ENCODE data around the gene RAD51D. TPM values are rescaled to one million over a fixed set of nuclear protein-coding genes. Genes with fewer than 3 reads are reported as not detected.
"Not testable (repeated sequence)": the region's sequence is repeated elsewhere in the genome, so short reads cannot be mapped to it uniquely, and the experiment has no call there.

Gene RAD51D
- total RNA-seq, 2 experiments from 2014 or later: 32.4 to 36.2 TPM

DNA sequence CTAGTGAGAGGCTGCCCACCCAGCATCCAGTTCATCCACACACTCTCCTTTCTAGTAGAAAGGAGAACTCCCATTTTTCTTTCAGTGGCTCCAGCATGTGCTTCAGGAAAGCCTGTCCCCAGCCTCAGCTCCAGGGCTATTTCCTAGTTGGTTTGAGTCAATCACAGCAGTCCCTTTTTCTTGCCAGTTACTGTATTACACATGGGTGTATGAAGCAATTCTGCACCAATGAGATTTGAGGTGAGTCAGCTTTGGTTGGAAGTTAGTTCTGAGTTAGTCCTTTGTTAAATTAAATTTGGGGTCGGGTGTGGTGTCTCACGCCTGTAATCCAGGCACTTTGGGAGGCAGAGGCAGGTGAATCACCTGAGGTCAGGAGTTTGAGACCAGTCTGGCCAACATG, 24.8 kb downstream of the RAD51D start:
- no peak for DNase-seq
- CTCF ChIA-PET: interaction anchor here (0.9 to 4.4 kb wide), 4 partner anchors 24 to 108 kb away, joined by 3 to 23 read pairs (median 5); partner anchors contain the start of gene RAD51D
- Mint-ChIP-seq H3K9me3 (no peaks in the 10 kb centered on the region), H3K27me3 (no peaks in the 10 kb centered on the region), H3K27ac (no peak overlapping the region), H3K4me3 (no peak overlapping the region), H3K4me1 (ENCODE audit: low read depth) (peaks cover 10% of the 10 kb centered on the region), H3K36me3 (ENCODE audit: low read depth) (peaks cover 11% of the 10 kb centered on the region)
- intact Hi-C loops (cut with micrococcal nuclease): no loop called here
- no peak for TF ChIP-seq CTCF (IDR thresholded peaks at IDR 0.05)
- POLR2A ChIA-PET: interaction anchor here (0.6 to 0.8 kb wide), 3 partner anchors 22 to 39 kb away, joined by 3 read pairs; no protein-coding TSS in a partner anchor
- peak; percentile 37 for ATAC-seq

- peaks cover 33% of the 10 kb centered on the region for H3K4me1 Mint-ChIP-seq (ENCODE audit: low read depth)
- peak overlapping the region; percentile 94 for H3K27ac Mint-ChIP-seq
- H3K27me3 Mint-ChIP-seq; ATAC-seq; H3K9me3 Mint-ChIP-seq; DNase-seq; intact Hi-C loops (cut with micrococcal nuclease); H3K4me3 Mint-ChIP-seq; H3K36me3 Mint-ChIP-seq (ENCODE audit: low read depth): not testable (repeated sequence)
- POLR2A ChIA-PET: interaction anchor here (1.4 to 1.9 kb wide), 3 partner anchors 12 to 74 kb away, joined by 4 to 11 read pairs (median 5); partner anchors contain the start of gene RFFL
- CTCF ChIA-PET: interaction anchor here (1.1 to 3.1 kb wide), 13 partner anchors 11 to 150 kb away, joined by 3 to 51 read pairs (median 10); partner anchors contain the start of gene RAD51D
Measured at GRCh38 chr17:35090707-35091106, 29.0 kb downstream of the RAD51D start.

- peaks cover 41% of the 10 kb centered on the region for H3K4me1 Mint-ChIP-seq (ENCODE audit: low read depth)
- H3K9me3 Mint-ChIP-seq: no peaks in the 10 kb centered on the region
- no peak for TF ChIP-seq CTCF (IDR thresholded peaks at IDR 0.05)
- peaks cover 2% of the 10 kb centered on the region for H3K36me3 Mint-ChIP-seq (ENCODE audit: low read depth)
- peak; percentile 26 for ATAC-seq
- intact Hi-C loops (cut with micrococcal nuclease): loop anchor here (2.0 to 5.0 kb wide), 5 partner anchors 15 to 107 kb away; partner anchors contain the start of genes LIG3 and RFFL
- ChIA-PET CTCF (interaction anchor here (0.7 to 3.1 kb wide), 41 partner anchors 8 to 707 kb away, joined by 3 to 51 read pairs (median 5); partner anchors contain the start of genes CCT6B, NLE1, RAD51D and RFFL), POLR2A (interaction anchor here (0.5 to 1.9 kb wide), 21 partner anchors 9 to 221 kb away, joined by 3 to 16 read pairs (median 5); partner anchors contain the start of genes LIG3, RAD51D and RFFL)
- DNase-seq: peak; percentile 74
- peak overlapping the region; percentile 94 for H3K27ac Mint-ChIP-seq
- H3K4me3 Mint-ChIP-seq: peak overlapping the region; percentile 78
- no peaks in the 10 kb centered on the region for H3K27me3 Mint-ChIP-seq
Measured at GRCh38 chr17:35089586-35090296, 29.9 kb downstream of the RAD51D start.

- DNase-seq: peak; percentile 93
- Mint-ChIP-seq H3K27ac (peak overlapping the region; percentile 94), H3K9me3 (no peaks in the 10 kb centered on the region), H3K36me3 (ENCODE audit: low read depth) (peaks cover 2% of the 10 kb centered on the region), H3K27me3 (no peaks in the 10 kb centered on the region), H3K4me1 (ENCODE audit: low read depth) (peaks cover 41% of the 10 kb centered on the region), H3K4me3 (peak overlapping the region; percentile 90)
- peak; percentile 80 for ATAC-seq
- CTCF ChIA-PET: interaction anchor here (0.8 to 3.1 kb wide), 36 partner anchors 9 to 706 kb away, joined by 3 to 51 read pairs (median 6); partner anchors contain the start of genes NLE1, RAD51D and RFFL
- TF ChIP-seq CTCF (IDR thresholded peaks at IDR 0.05): peak; percentile 67
- intact Hi-C loops (cut with micrococcal nuclease): loop anchor here (2.0 to 5.0 kb wide), 5 partner anchors 14 to 107 kb away; partner anchors contain the start of genes LIG3 and RFFL
- POLR2A ChIA-PET: interaction anchor here (0.5 to 3.0 kb wide), 21 partner anchors 8 to 120 kb away, joined by 3 to 16 read pairs (median 5); partner anchors contain the start of genes LIG3, RAD51D and RFFL
Measured at GRCh38 chr17:35088881-35089585, 30.6 kb downstream of the RAD51D start.

DNA sequence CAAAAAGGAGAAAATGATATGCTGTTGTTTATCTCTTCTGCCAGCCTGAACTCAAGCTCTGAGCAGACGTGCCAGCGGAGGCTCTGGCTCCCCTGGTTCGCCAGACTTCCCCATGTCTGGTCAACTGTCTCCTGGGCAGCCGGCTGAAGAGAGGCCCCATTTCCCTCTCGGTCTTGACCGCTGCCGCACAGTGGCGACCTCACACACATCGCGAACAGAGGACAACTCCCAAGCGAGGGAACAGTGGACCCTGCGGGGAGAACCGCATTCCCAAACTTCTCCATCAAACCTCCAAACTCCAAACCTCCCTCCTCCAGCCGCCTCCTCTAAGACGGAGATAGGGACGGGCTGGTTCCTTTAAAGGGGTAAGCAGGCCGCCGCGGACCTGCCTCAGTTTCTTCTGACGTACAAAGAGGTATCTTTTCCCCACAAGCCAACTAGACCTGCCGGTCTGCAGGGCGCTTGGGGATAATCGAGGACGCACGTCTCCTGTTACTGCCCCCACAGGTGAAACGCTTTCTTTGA, 31.2 kb downstream of the RAD51D start:
- Mint-ChIP-seq H3K27me3 (no peaks in the 10 kb centered on the region), H3K4me3 (peak overlapping the region; percentile 90), H3K4me1 (ENCODE audit: low read depth) (peaks cover 45% of the 10 kb centered on the region), H3K36me3 (ENCODE audit: low read depth) (peaks cover 2% of the 10 kb centered on the region), H3K9me3 (no peaks in the 10 kb centered on the region), H3K27ac (peak overlapping the region; percentile 94)
- ChIA-PET POLR2A (interaction anchor here (0.7 to 3.0 kb wide), 7 partner anchors 14 to 108 kb away, joined by 3 to 12 read pairs (median 6); partner anchors contain the start of genes LIG3 and RFFL), CTCF (interaction anchor here (0.9 to 3.9 kb wide), 6 partner anchors 25 to 66 kb away, joined by 3 to 16 read pairs (median 4); partner anchors contain the start of genes RAD51D and RFFL)
- no peak for ATAC-seq
- TF ChIP-seq CTCF (IDR thresholded peaks at IDR 0.05): no peak
- intact Hi-C loops (cut with micrococcal nuclease): loop anchor here (2.0 to 5.0 kb wide), 5 partner anchors 14 to 106 kb away; partner anchors contain the start of genes LIG3 and RFFL
- DNase-seq: no peak
